Endometrial microvascular endothelial cells (primary cell): ENCODE data around the gene SIK3. TPM values are rescaled to one million over a fixed set of nuclear protein-coding genes. Genes with fewer than 3 reads are reported as not detected.

Source experiments
- in situ Hi-C: cut with HindIII; loops from 2 replicates; pipeline ENCODE4 v1.10.0; 2017; ENCODE audit warnings: low sequenced_read_pairs, low pct_unique_long_range_greater_than_20kb; ENCODE audit errors: inconsistent ontology term
- total RNA-seq: library from RNA; depleted of rRNA; stranded (reverse); fragments of >200 nt; gene quantifications from one replicate; pipeline ENCODE4 v1.2.3, GENCODE V29; 2015; ENCODE audit errors: inconsistent ontology term

The SIK3 gene
- total RNA-seq, 1 donor from 2014 or later: 7.9 TPM

DNA sequence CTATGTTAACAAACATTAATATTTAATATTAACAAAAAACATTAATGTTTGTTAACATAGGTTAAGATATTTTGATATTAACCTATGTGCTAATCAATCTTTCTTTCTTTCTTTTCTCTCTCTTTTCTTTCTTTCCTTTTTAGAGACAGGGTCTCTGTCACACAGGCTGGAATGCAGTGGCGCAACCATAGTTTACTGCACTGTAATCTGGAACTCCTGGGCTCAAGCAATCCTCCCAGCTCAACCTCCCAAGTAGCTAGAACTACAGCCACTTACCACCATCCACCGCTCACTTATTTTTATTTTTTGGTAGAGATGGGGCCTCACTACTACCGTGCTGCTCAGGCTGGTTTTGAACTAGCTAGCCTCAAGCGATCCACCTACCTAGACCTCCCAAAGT, 13.2 kb downstream of the SIK3 start:
- in situ Hi-C loops: no loop called here

GRCh38 chr11:117083011-117083935, 15.0 kb downstream of the SIK3 start:
- in situ Hi-C loops: no loop called here

GRCh38 chr11:117081908-117082307, 16.3 kb downstream of the SIK3 start:
- in situ Hi-C loops: no loop called here

- in situ Hi-C loops: no loop called here
Observed at GRCh38 chr11:117080370-117080769, 17.9 kb downstream of the SIK3 start.

DNA sequence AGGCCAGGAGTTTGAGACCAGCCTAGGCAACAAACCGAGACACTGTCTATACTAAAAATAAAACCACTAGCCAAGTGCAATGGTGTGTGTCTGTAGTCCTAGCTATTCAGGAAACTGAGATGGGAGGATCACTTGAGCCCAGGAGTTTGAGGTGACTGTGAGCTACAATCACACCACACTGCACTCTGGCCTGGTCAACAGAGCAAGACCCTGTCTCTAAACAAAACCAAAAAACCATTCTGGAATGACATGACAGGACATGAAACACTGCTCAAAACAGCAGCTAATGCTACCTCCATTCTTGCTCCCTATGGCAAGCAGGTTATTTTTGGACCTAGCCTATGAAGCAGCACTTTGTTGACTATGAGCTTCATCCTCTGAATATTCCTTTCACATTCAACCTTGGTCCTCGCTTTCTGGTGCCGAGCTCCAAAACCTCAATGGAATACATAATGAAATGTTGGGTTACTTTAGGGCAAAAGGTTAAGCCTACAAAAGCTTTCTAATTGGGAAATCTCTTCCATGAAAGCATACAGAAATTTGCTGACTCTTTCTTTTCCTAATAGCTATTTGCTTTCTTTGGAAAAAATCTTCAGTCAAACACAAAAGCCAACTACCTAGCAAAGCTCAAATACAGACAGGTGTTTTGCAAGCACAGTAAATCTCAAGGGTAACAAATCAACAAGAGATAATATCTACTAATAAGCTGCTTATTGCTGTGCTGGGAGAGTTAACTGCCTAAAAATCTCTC, 21.1 kb downstream of the SIK3 start:
- in situ Hi-C loops: no loop called here

DNA sequence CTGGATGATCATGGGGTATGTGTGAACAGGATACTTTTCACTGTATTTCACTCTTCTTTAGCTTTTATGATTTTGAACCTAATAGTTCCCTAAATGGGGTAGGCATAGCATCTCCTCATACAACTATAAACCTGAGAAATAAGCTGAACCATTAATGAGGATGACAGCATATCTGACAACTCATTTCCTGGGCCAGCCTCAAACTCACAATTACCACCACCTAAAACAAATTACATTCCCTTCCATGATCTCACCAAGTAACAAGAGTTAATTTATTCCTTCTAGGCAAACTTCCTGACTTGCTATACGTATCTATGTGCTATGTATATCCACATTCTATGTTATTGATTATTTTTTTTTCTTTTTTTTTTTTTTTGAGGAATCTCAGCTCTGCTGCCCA, 23.0 kb downstream of the SIK3 start:
- in situ Hi-C loops: no loop called here

GRCh38 chr11:117074119-117074518, 24.1 kb downstream of the SIK3 start:
- in situ Hi-C loops: no loop called here

DNA sequence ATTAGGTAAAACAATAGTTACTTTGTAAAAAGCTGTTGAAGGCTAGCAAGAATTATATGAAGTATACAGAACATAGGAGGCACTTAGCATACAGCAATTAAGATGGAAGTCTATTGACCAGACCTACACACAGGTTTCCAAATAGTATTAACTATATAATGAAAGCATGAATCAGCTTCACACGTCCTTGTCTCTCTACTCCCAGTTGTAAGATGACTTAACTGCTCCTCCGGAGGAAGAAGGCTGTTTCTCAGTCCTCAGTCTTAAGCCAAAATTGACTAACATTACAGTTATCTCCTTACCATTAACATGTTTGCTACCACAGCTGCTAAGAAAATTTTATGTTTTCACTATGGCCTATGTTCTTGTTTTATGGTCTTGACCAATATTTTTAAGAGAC, 24.7 kb downstream of the SIK3 start:
- in situ Hi-C loops: no loop called here

DNA sequence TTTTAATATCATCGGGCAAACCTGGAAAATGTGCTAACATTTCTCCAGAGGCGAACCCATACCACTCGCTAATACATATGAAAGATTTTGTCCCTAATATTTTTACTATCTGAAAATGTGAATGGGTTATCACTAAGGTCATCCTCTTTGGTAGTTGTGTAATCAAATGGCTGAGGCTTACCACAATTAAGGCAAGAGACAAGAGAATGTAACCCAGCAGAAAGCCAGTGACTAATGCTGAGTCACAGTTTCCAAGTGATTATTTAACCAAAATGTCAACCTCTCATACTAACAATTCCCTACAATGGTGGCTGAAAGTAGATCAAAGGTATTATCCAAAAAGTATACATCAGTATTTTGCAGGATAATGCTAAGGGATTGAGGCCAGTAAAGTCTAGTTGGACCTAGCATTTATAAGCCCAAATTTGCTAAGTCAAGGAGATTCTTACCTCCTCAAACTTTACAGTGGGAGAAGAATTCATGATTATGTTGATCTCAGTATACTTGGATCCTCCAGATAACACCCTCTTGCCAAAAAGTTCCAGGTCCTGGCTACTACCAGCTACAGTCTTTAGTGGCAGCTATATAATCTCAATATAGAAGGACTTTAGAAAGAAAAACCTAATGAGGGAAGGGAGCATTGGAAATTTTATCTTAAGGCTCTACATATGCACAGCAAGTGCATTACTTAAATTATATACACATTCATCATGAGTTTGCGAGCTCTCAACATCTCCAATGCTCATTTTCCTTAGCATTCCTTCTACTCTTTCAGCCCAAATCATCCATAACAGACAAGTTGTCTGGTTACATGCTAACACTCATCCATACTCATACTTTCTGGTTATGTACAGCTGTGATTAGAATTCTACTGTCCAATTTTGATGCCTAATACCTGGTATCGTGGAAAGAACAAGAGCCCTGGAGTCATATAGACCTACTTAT, 25.4 kb downstream of the SIK3 start:
- in situ Hi-C loops: no loop called here

DNA sequence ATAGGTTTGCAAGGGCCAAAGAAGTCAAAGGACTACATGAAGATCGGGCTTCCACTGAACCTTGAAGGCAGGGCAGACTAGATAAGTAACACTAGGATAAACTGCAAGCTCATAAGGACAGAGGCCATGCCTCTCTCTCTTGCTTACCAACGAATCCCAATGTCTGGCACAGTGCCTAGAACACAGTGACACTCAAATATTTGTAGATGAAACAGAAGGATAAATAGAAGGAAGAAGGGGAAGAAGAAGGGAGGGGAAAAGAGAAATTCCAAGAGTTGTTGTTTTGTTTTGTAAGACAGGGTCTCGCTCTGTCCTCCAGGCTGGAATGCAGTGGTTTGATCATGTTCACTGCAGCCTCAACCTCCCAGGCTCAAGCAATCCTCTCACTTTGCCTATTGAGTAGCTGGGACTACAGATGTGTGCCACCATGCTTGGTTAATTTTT, 26.9 kb downstream of the SIK3 start:
- in situ Hi-C loops: no loop called here

GRCh38 chr11:117070016-117070415, 28.2 kb downstream of the SIK3 start:
- in situ Hi-C loops: no loop called here

DNA sequence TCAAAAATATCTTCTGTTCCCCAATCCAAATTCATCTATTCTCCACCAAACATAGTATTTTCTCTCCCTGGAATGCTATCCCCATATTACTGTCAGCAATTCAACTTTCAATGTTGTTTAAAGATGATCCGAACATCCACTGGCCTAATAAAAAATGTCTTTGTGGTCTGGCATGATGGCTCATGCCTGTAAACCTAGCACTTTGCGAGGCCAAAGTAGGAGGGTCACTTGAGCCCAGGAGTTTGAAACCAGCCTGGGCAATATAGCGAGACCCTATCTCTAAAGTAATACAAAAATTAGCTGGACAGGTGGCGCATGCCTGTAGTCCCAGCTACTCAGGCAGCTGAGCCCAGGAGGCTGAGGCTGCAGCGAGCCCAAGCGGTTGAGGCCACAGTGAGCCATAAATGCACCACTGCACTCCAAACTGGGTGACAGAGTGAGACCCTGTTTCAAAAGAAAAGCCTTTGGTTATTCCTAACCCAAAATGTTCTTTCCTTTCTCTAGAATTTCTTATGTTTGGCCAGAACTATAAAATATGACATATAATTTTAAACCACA, 29.8 kb downstream of the SIK3 start:
- in situ Hi-C loops: no loop called here

DNA sequence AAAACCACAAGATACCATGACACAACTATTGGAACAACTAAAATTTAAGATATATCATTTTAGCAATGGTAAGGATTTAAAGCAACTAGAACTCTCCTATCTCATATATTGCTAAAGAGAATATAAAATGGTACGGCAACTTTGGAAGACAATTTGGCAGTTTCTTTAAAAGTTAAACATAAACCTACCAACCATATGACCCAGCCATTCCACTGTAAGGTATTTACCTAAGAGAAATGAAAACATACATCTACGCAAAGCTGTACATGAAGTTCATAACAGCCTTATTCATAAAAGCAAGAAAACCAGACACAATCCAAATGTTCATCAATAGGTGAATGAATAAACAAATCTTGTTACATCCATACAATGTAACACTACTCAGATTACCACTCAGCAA, 31.3 kb downstream of the SIK3 start:
- in situ Hi-C loops: no loop called here

GRCh38 chr11:117064275-117064674, 34.0 kb downstream of the SIK3 start:
- in situ Hi-C loops: no loop called here

- in situ Hi-C loops: no loop called here
Observed at GRCh38 chr11:117062498-117062897, 35.7 kb downstream of the SIK3 start.

GRCh38 chr11:117061256-117061655, 37.0 kb downstream of the SIK3 start:
- in situ Hi-C loops: no loop called here

DNA sequence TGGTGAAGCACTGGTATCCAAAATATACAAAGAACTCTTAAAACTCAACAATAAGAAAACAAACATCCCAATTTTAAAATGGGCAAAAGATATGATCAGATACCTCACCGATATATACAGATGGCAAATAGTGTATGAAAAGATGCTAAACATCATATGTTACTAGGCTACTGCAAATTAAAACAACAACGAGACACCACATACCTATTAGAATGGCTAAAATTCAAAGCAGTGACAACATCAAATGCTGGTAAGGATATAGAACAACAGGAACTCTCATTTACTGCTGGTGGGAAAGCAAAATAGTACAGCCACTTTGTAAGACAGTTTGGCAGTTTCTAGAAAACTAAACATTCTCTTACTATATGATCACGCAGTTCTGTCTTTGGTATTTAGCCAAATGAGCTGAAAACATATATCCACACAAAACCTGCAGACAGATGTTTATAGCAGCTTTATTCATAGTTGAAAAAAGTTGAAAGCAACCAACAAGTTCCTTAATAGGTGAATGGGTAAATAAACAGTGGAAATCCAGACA, 38.5 kb downstream of the SIK3 start:
- in situ Hi-C loops: no loop called here

GRCh38 chr11:117058761-117059261, 39.4 kb downstream of the SIK3 start:
- in situ Hi-C loops: no loop called here
